K562 (cell line): ENCODE results near the gene PRMT7. TPM values are rescaled to one million over a fixed set of nuclear protein-coding genes. Genes with fewer than 3 reads are reported as not detected.

Experiments used
- ATAC-seq: fragments of 200-7000 bp; cut with Tn5 transposase; 3 replicates; pipeline ENCODE4 v1.9.1; 2020; ENCODE audit warnings: moderate library complexity
- BruUV-seq: library from RNA; stranded (reverse); fragments of 400-500 nt; replicated peaks from 2 replicates; lab custom pipeline; 2021; lab: Mats Ljungman, UMichigan
- CTCF ChIA-PET: fragments of 300-600 bp; formaldehyde crosslinking; extraction: SDS; loops from one replicate; lab custom pipeline; 2021; ENCODE audit warnings: low intra/inter-chr PET ratio; lab: Yijun Ruan, JAX
- POLR2A ChIA-PET: fragments of 300-600, 350-650 bp; sonication (Branson Sonifier 250); formaldehyde crosslinking; extraction: SDS; loops from one replicate; lab custom pipeline; 2021; ENCODE audit warnings: antibody characterized with exemption, inconsistent platforms; lab: Yijun Ruan, JAX
- DNase-seq, 4 experiments: peaks; one replicate each; pipeline versions ENCODE4 v3.0.0 to v3.0.0-alpha.2; 2011 to 2018; ENCODE audit warnings: low spot score in 3 of 4, mixed read lengths in 3 of 4; ENCODE audit errors: extremely low read depth in 1 of 4
- FAIRE-seq: peaks from 2 replicates; lab custom pipeline; 2011; peaks lifted over from hg19 to GRCh38; lab: Jason Lieb, UNC
- H2AFZ ChIP-seq: 2 replicates; pipeline ENCODE4 v1.6.0; 2011; ENCODE audit warnings: low read depth, low read length, control low read depth, inconsistent platforms
- H3K27ac ChIP-seq: fragments of 200-600 bp; 3 replicates; pipeline ENCODE4 v1.8.0; 2011; ENCODE audit warnings: low read depth, mild to moderate bottlenecking, control low read depth, inconsistent platforms, low read length, moderate library complexity, mixed read lengths; ENCODE audit errors: extremely low read depth
- H3K27me3 ChIP-seq, 2 experiments: fragments of 300-600 bp in 1 of 2; 2 replicates in 1 of 2; 3 replicates in 1 of 2; pipeline versions ENCODE4 v1.6.0 to v1.8.0; 2011; ENCODE audit warnings: inconsistent platforms in 2 of 2, low read length in 2 of 2, mild to moderate bottlenecking in 1 of 2, mixed read lengths in 1 of 2, moderate library complexity in 1 of 2; ENCODE audit not compliant: control insufficient read depth in 2 of 2, insufficient read depth in 2 of 2
- H3K36me3 ChIP-seq: fragments of 300-600 bp; 3 replicates; pipeline ENCODE4 v1.8.0; 2011; ENCODE audit warnings: mild to moderate bottlenecking, low read length, inconsistent platforms; ENCODE audit not compliant: control insufficient read depth, insufficient read depth
- H3K4me1 ChIP-seq, 2 experiments: fragments of 200-600 bp in 1 of 2; replicated peaks in 1 of 2; 2 replicates in 1 of 2; 3 replicates in 1 of 2; pipeline versions ENCODE4 v1.5.1 to v1.8.0; 2011; ENCODE audit warnings: inconsistent platforms in 2 of 2, low read length in 2 of 2, mild to moderate bottlenecking in 1 of 2, mixed read lengths in 1 of 2, moderate library complexity in 1 of 2; ENCODE audit not compliant: control insufficient read depth in 2 of 2, insufficient read depth in 2 of 2
- H3K4me2 ChIP-seq: 2 replicates; pipeline ENCODE4 v1.6.1; 2011; ENCODE audit warnings: low read length, control low read depth, inconsistent platforms, mixed read lengths; ENCODE audit not compliant: insufficient read depth
- H3K4me3 ChIP-seq: fragments of 200-600 bp; sonication (generic), shearing (Covaris generic); 2 replicates; pipeline ENCODE4 v1.5.1; 2016; ENCODE audit warnings: control low read depth, inconsistent platforms
- H3K79me2 ChIP-seq: fragments of 200-600 bp; 3 replicates; pipeline ENCODE4 v1.8.0; 2011; ENCODE audit warnings: low read length, inconsistent platforms; ENCODE audit not compliant: control insufficient read depth, insufficient read depth
- H3K9ac ChIP-seq, 2 experiments: 2 replicates each; pipeline versions ENCODE4 v1.6.0 to v1.6.1; 2011; ENCODE audit warnings: low read depth in 2 of 2, low read length in 2 of 2, control low read depth in 1 of 2, inconsistent platforms in 1 of 2, mild to moderate bottlenecking in 1 of 2, mixed read lengths in 1 of 2; ENCODE audit not compliant: insufficient read depth in 1 of 2
- H3K9me1 ChIP-seq: one replicate; pipeline ENCODE4 v1.6.0; 2011; ENCODE audit warnings: inconsistent platforms, mild to moderate bottlenecking, low read length, moderate library complexity; ENCODE audit not compliant: control insufficient read depth, insufficient read depth
- H3K9me3 ChIP-seq: replicated peaks from 2 replicates; pipeline ENCODE4 v1.5.1; 2011; ENCODE audit warnings: low read depth, low read length, inconsistent platforms; ENCODE audit not compliant: control insufficient read depth, insufficient read depth
- H4K20me1 ChIP-seq: replicated peaks from 2 replicates; pipeline ENCODE4 v1.6.1; 2011; ENCODE audit warnings: low read length, inconsistent platforms, mixed read lengths; ENCODE audit not compliant: control insufficient read depth, insufficient read depth
- CTCF ChIP-seq, 3 experiments: IDR thresholded peaks in 2 of 3; conservative IDR thresholded peaks in 1 of 3; 2 replicates each; pipeline ENCODE4 v1.5.1; 2011 to 2012; ENCODE audit warnings: low read length in 3 of 3, mild to moderate bottlenecking in 3 of 3, control low read depth in 2 of 3, improper control_type of control experiment in 1 of 3, inconsistent platforms in 1 of 3, low read depth in 1 of 3, mixed read lengths in 1 of 3, moderate library complexity in 1 of 3; ENCODE audit not compliant: insufficient read depth in 2 of 3
- E2F3 ChIP-seq: fragments of 250-450 bp; sonication (Bioruptor Pico); IDR thresholded peaks from 2 replicates; pipeline ENCODE4 v1.4.0; 2020; ENCODE audit warnings: mild to moderate bottlenecking
- MYNN ChIP-seq, 2 experiments: sonication (generic); formaldehyde crosslinking in 1 of 2; IDR thresholded peaks; 2 replicates each; pipeline versions ENCODE4 v1.5.0 to v1.6.1; 2016 to 2020; ENCODE audit warnings: antibody characterized with exemption in 1 of 2, missing genetic modification reagents in 1 of 2
- POLR2AphosphoS2 ChIP-seq: IDR thresholded peaks from 2 replicates; pipeline ENCODE4 v1.6.1; 2012; ENCODE audit warnings: low read length, improper control_type of control experiment
- RAD21 ChIP-seq, 2 experiments: fragments of 250-450 bp in 1 of 2; fragments of 450-650 bp in 1 of 2; sonication (Bioruptor Pico) in 1 of 2; formaldehyde crosslinking in 1 of 2; IDR thresholded peaks in 1 of 2; conservative IDR thresholded peaks in 1 of 2; 2 replicates each; pipeline versions ENCODE4 v1.4.0 to v1.8.0; 2020 to 2022; ENCODE audit warnings: mild to moderate bottlenecking in 2 of 2, moderate library complexity in 1 of 2
- RBM25 ChIP-seq: fragments of 200-400 bp; formaldehyde crosslinking; IDR thresholded peaks from 2 replicates; pipeline ENCODE4 v1.6.1; 2018; ENCODE audit warnings: low read length, low read depth, moderate library complexity; ENCODE audit not compliant: severe bottlenecking
- TBP ChIP-seq: optimal IDR thresholded peaks from 2 replicates; pipeline ENCODE3; 2011; ENCODE audit warnings: low read depth, low read length, improper control_type of control experiment
- USF2 ChIP-seq: sonication (generic); formaldehyde crosslinking; IDR thresholded peaks from 2 replicates; pipeline ENCODE4 v1.5.0; 2020; ENCODE audit warnings: missing genetic modification reagents
- ZNF316 ChIP-seq: fragments of 450-650 bp; IDR thresholded peaks from 2 replicates; pipeline ENCODE4 v1.6.1; 2016
- ZNF644 ChIP-seq: fragments of 200-800 bp; sonication (Bioruptor generic); IDR thresholded peaks from 2 replicates; pipeline ENCODE4 v1.6.1; 2016; ENCODE audit warnings: low read depth, missing genetic modification characterization, missing compliant biosample characterization
- ZNF77 ChIP-seq: fragments of 250-450 bp; sonication (Bioruptor Pico); IDR thresholded peaks from 2 replicates; pipeline ENCODE4 v1.5.0; 2020
- WGBS: fragments of 100-300 bp; shearing (Covaris generic); methylation state at CpG from one replicate; pipeline ENCODE4 v1.1.6; 2016; ENCODE audit warnings: low coverage, mixed read lengths; ENCODE audit not compliant: insufficient coverage; ENCODE audit errors: missing lambda C conversion rate; 5-methylcytosine and 5-hydroxymethylcytosine counted together
- in situ Hi-C: fragments of 300-500 bp; cut with MboI; formaldehyde crosslinking; loops from 4 replicates; pipeline ENCODE4 v1.15.0; 2018; ENCODE audit warnings: inconsistent platforms, mixed read lengths
- intact Hi-C: fragments of 100-400 bp; cut with micrococcal nuclease; formaldehyde crosslinking; loops from 2 replicates; pipeline ENCODE4 v1.14.2; 2022
- polyA plus RNA-seq, 8 experiments: library from polyadenylated mRNA; depleted of rRNA in 4 of 8; stranded (reverse) in 5 of 8; unstranded in 3 of 8; fragments of >200 nt; fragmentation: Nextera tagmentation in 2 of 8; fragmentation: Illumina TruSeq in 1 of 8; extraction: Ambion mirVana in 2 of 8; extraction: Trizol in 1 of 8; gene quantifications; 2 replicates each; pipeline versions ENCODE4 v1.2.1 to v1.2.3, GENCODE V29; 2011 to 2014; ENCODE audit warnings: inconsistent platforms in 1 of 8, missing spikeins in 1 of 8
- total RNA-seq, 7 experiments: library from RNA; depleted of rRNA in 6 of 7; stranded (reverse); fragments of >200 nt in 6 of 7; fragmentation: Illumina TruSeq in 2 of 7; extraction: Trizol in 2 of 7; gene quantifications; 2 replicates each; pipeline versions ENCODE4 v1.2.1 to v1.2.3, GENCODE V29; 2011 to 2021; ENCODE audit warnings: low replicate concordance in 1 of 7
- TF ChIP-seq, protein P1 (sequence below): fragments of 250-450 bp; sonication (Bioruptor Pico); IDR thresholded peaks from 2 replicates; pipeline ENCODE4 v1.4.0; 2020

PRMT7 gene
- total and polyA plus RNA-seq, 9 of the 15 experiments (the other 6 are each of a cell fraction or from before 2014, with no cell fraction given), result 6.4 to 88.8 (median 73.1) TPM

DNA sequence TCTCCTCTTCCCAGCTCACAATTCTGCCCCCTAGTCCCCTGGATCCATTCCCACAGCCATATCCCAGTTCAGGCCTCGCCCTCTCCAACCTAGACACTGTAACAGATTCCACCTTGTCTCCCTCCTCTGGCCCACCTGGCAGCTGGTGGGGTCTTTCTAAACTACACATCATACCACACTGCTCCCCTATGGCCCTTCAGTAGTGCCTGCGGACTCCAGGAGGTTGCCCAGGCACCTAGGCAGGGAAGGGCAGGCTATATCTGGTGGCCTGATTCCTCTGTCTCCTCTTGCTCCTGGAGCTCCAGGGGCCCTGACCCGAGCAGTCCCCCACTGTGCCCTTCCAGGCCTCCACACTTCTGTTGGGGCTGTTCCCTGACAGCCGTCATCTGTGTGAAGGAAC, 73.0 kb downstream of the PRMT7 start (continued):
- TF ChIP-seq, protein P1, sequence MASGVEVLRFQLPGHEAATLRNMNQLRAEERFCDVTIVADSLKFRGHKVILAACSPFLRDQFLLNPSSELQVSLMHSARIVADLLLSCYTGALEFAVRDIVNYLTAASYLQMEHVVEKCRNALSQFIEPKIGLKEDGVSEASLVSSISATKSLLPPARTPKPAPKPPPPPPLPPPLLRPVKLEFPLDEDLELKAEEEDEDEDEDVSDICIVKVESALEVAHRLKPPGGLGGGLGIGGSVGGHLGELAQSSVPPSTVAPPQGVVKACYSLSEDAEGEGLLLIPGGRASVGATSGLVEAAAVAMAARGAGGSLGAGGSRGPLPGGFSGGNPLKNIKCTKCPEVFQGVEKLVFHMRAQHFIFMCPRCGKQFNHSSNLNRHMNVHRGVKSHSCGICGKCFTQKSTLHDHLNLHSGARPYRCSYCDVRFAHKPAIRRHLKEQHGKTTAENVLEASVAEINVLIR (CRISPR knock-in tag), result no peak
- TF ChIP-seq E2F3 (CRISPR knock-in tag) (no peak), ZNF77 (CRISPR knock-in tag) (no peak), ZNF644 (tag) (no peak), POLR2AphosphoS2 (no peak), USF2 (CRISPR knock-in tag) (no peak)

DNA sequence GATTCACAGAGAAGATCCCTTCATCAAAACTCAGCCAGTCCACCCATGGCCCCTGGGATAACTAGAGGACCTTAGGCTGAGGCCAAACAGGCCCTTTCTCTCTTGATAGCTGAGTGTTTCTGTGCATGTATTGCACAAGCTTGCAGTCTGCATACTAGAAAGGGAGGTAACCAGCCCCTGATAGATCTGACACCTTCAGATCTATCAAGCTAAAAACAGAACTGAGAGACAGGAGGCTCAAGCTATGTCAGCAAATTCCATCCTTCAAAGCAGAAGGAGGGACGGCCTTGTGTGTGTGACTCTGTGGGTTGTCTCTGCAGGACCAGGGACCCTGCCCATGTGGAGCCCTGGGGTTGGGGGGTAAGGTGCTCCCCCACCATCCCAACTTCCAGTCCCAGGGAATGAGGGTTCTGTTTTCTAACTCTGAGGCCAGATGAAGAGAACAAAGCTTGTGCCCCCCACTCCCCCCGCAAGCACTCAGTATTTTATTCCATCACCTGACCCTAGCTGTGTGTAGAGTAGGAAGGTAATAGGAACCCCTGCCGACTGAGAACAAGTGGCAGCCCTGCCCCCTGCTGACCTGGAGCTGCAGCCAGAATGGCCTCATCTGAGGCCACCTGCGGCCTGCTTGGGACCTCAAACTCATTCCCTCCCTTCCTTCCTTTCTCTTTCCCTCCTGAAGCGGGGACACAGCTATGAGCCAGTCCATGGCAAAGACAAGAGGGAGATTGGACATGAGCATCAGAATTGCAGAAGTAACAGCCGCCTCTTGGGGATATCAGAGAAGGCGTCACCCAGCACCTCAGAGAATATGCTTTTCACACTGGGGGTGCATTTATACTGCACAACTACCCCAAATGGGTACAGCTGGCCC, 73.7 kb downstream of the PRMT7 start:
- Histone ChIP-seq H3K4me2 (no peak overlapping the region), H2AFZ (no peak overlapping the region), H3K4me3 (no peak overlapping the region), H3K9me1 (peaks cover 3% of the 10 kb centered on the region), H3K9ac (no peak overlapping the region), H3K9me3 (no peaks in the 10 kb centered on the region), H3K79me2 (no peaks in the 10 kb centered on the region), H3K36me3 (no peaks in the 10 kb centered on the region), H3K27me3 (peaks cover 0 to 6% of the 10 kb centered on the region in 2 experiments; a peak in 2 of 5 replicates)
- intact Hi-C loops, result no loop called here
- in situ Hi-C loops, result no loop called here
- peak; percentile 51 for ATAC-seq
- DNase-seq, result no peak
- WGBS, result 16% methylated on average over 6 of the region's 7 CpGs
- no TSS peak for BruUV-seq
- TF ChIP-seq ZNF316 (0 out of 2 replicates have a peak, but pooled peaks have one; percentile 31), RAD21 (CRISPR knock-in tag; conservative IDR thresholded peaks at IDR 0.05 in 1 of 2, IDR thresholded peaks at IDR 0.05 in 1 of 2) (peak in 1 of 2 experiments; percentile 30; a peak in 2 of 4 replicates), MYNN (IDR thresholded peaks at IDR 0.05) (no peak), MYNN (CRISPR knock-in tag; IDR thresholded peaks at IDR 0.05) (no peak), CTCF (IDR thresholded peaks at IDR 0.05 in 2 of 3, conservative IDR thresholded peaks at IDR 0.05 in 1 of 3; ENCODE audit: insufficient read depth in 2 of 3, low read depth in 1 of 3, low read length in 3 of 3) (peak; percentile 24 to 45 (median 38); a peak in 4 of 6 replicates), TBP (peak; percentile 32), RBM25 (peak; percentile 19)
- TF ChIP-seq, all 486 proteins: peak for 5
- peaks cover 14 to 17% of the 10 kb centered on the region in 2 experiments for H3K4me1 ChIP-seq
- ChIA-PET POLR2A (interaction anchor here (1.1 kb wide), 1 partner anchor 14 kb away, joined by 4 read pairs; no protein-coding TSS in a partner anchor), CTCF (interaction anchor here (0.8 kb wide), 1 partner anchor 124 kb away, joined by 3 read pairs; no protein-coding TSS in a partner anchor)
- peak; percentile 35 for FAIRE-seq
- no peaks in the 10 kb centered on the region for H4K20me1 ChIP-seq
- H3K27ac ChIP-seq, result no peak overlapping the region
